HG02678 (cell line): ENCODE results near the gene SH3GL3.

Source experiments
- ATAC-seq: cut with Tn5 transposase; IDR thresholded peaks from one replicate; pipeline ENCODE4 v1.9.1; 2021; ENCODE audit warnings: mild to moderate bottlenecking, moderate library complexity; ENCODE audit not compliant: unreplicated experiment

The SH3GL3 gene

DNA sequence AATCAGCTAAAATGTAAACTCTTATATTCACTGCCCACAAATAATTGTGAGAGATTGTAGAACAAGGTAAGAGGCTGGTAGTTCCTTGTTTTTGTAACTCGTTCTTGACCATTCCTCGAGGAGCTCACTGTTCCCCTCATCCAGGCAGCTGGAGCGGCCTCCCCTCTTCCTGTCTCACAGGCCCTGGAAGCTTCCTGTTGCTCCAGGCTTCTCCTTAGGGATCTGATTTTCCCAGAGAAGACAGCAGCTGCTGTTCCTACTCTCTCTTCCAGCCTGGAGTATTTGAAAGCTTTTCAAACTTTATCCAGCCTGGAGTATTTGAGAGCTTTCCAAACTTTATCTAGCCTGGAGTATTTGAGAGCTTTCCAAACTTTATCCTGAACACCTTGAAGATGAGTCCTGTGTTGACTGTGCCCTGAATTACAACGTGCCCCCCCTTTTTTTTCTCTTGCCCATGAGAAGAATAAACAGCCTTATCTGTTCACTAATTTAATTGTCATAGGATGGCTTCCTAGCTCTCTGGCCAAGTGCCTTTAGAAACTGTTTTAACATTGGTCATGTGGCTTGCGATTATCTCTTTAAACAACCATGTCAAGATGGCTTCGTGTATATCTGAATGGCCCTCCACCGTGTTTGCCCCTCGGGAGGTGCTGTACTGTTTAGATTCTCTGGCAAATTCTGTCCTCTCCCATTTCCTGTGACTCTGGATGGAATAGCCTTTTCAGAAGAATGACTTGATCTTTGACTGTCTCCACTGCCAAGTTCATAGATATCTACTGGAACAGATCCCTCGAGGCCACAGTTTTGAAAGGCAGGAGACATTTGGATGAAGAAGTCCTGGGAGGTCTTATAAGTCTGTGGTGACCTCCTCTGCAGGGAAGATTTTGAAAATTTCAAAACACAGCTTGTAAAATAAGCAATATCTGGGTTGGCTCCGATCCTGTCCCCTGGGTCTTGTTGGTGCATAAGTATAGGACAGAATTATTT, 211.6 kb downstream of the SH3GL3 start:
- ATAC-seq = no peak

DNA sequence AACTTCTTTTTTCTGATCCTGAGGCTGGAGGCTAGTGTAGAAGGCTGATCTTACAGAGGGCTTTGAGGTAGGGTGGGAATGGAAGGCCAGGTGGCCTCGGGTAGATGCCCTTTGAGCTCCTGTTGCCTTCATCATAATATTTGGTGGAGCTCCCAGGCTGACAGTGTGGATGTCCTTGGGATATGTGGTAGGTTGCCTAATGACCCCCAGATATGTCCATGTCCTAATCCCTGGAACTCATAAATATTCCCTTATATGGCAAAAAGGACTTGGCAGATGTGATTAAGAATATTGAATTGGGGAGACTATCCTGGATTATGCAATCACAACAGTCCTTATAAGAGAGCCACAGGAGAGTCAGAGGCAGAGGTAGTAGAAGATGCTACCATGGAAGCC, 212.3 kb downstream of the SH3GL3 start:
- no peak for ATAC-seq

DNA sequence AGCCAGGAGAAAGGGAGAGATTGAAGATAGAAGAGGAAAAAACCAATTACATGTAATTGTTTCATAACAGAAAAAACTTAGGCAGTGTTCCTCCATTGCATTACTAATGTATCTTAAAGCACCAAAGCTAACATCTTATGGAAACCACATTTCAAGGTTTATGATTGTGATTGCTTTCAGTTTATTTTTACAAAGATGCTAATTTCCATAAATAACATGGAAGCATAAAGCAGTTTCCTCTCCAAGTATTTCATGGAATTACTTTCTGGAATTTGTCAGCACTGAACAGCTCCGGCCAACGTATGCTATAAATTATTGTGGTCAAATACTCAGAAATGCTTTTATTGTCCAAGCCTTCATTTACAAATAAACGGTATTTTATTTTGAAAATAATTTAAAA, 218.3 kb downstream of the SH3GL3 start:
- ATAC-seq = no peak
